K562 (cell line): ENCODE data around the gene ABR. TPM values are rescaled to one million over a fixed set of nuclear protein-coding genes. Genes with fewer than 3 reads are reported as not detected.

Experiments used
- DIDO1 ChIP-seq: fragments of 450-650 bp; IDR thresholded peaks from 2 replicates; pipeline ENCODE4 v1.6.1; 2016; ENCODE audit warnings: low read depth, missing biosample characterization, missing genetic modification characterization
- ETS2 ChIP-seq: IDR thresholded peaks from 2 replicates; pipeline ENCODE4 v1.6.1; 2016; ENCODE audit warnings: borderline replicate concordance, missing genetic modification characterization, mild to moderate bottlenecking, moderate library complexity, missing compliant biosample characterization; ENCODE audit not compliant: poor library complexity, severe bottlenecking
- EZH2 ChIP-seq: IDR thresholded peaks from 2 replicates; pipeline ENCODE4 v1.6.1; 2012; ENCODE audit warnings: low read depth, mild to moderate bottlenecking, inconsistent platforms, low read length, borderline replicate concordance
- NR4A1 ChIP-seq, 2 experiments: fragments of 250-450 bp in 1 of 2; fragments of 450-650 bp in 1 of 2; sonication (Bioruptor Pico) in 1 of 2; IDR thresholded peaks; 2 replicates each; pipeline versions ENCODE4 v1.4.0 to v1.6.1; 2016 to 2020; ENCODE audit warnings: mild to moderate bottlenecking in 2 of 2, missing compliant biosample characterization in 1 of 2, missing genetic modification characterization in 1 of 2, moderate library complexity in 1 of 2
- PHF20 ChIP-seq: fragments of 450-650 bp; IDR thresholded peaks from 2 replicates; pipeline ENCODE4 v1.6.1; 2018; ENCODE audit not compliant: partially characterized antibody
- PTRF ChIP-seq: fragments of 450-650 bp; IDR thresholded peaks from 2 replicates; pipeline ENCODE4 v1.6.1; 2016; ENCODE audit warnings: mild to moderate bottlenecking, missing genetic modification characterization, missing compliant biosample characterization
- SNRNP70 ChIP-seq: fragments of 200-400 bp; formaldehyde crosslinking; optimal IDR thresholded peaks from 2 replicates; pipeline ENCODE3; 2017; ENCODE audit warnings: low read depth, low read length
- ZNF780A ChIP-seq: fragments of 250-450 bp; sonication (Bioruptor Pico); IDR thresholded peaks from 2 replicates; pipeline ENCODE4 v1.5.0; 2021; ENCODE audit warnings: mild to moderate bottlenecking
- polyA plus RNA-seq, 8 experiments: library from polyadenylated mRNA; depleted of rRNA in 4 of 8; stranded (reverse) in 5 of 8; unstranded in 3 of 8; fragments of >200 nt; fragmentation: Nextera tagmentation in 2 of 8; fragmentation: Illumina TruSeq in 1 of 8; extraction: Ambion mirVana in 2 of 8; extraction: Trizol in 1 of 8; gene quantifications; 2 replicates each; pipeline versions ENCODE4 v1.2.1 to v1.2.3, GENCODE V29; 2011 to 2014; ENCODE audit warnings: inconsistent platforms in 1 of 8, missing spikeins in 1 of 8
- total RNA-seq, 7 experiments: library from RNA; depleted of rRNA in 6 of 7; stranded (reverse); fragments of >200 nt in 6 of 7; fragmentation: Illumina TruSeq in 2 of 7; extraction: Trizol in 2 of 7; gene quantifications; 2 replicates each; pipeline versions ENCODE4 v1.2.1 to v1.2.3, GENCODE V29; 2011 to 2021; ENCODE audit warnings: low replicate concordance in 1 of 7
- TF ChIP-seq, protein P1 (sequence below): sonication (generic); formaldehyde crosslinking; IDR thresholded peaks from 2 replicates; pipeline ENCODE4 v1.8.1; 2023; ENCODE audit warnings: mild to moderate bottlenecking, missing genetic modification reagents, moderate library complexity
- TF ChIP-seq, protein P2 (sequence below): IDR thresholded peaks from 2 replicates; pipeline ENCODE4 v1.6.1; 2011; ENCODE audit not compliant: insufficient read length; ENCODE audit errors: extremely low read depth
- TF ChIP-seq, protein P3 (sequence below), 2 experiments: fragments of 450-650 bp in 1 of 2; sonication (generic) in 1 of 2; formaldehyde crosslinking in 1 of 2; IDR thresholded peaks; 2 replicates each; pipeline versions ENCODE4 v1.7.1 to v1.9.0; 2016 to 2022; ENCODE audit warnings: inconsistent platforms in 1 of 2, mild to moderate bottlenecking in 1 of 2, missing genetic modification reagents in 1 of 2

ABR gene
- total and polyA plus RNA-seq, 9 of the 15 experiments (the other 6 are each of a cell fraction or from before 2014, with no cell fraction given): 0.07 to 1.6 (median 0.37) TPM; not detected in 1

DNA sequence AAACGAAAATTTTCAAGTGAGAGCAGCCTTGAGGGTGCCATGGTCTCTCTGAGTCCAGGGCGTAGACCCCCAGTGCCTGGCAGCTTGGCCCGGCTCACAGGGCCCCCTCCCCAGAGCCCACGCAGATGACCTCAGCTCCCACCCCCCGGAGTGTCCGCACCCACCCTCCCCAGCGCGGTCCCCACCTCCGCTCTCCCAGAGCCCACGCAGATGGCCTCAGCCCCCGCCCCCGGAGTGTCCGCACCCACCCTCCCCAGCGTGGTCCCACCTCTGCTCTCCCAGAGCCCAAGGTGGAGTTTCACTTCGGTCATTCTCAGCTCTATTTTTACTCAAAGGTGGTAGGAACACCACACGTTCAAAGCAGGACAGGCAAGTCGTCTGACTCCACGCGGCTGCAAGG, 13.9 kb downstream of the ABR start (continued):
- TF ChIP-seq PTRF (no peak), SNRNP70 (no peak), PHF20 (no peak), ETS2 (tag) (no peak), NR4A1 (CRISPR knock-in tag; IDR thresholded peaks at IDR 0.05) (no peak), NR4A1 (tag; IDR thresholded peaks at IDR 0.05) (no peak), EZH2 (no peak), ZNF780A (no peak), DIDO1 (no peak)
- TF ChIP-seq, protein P1, sequence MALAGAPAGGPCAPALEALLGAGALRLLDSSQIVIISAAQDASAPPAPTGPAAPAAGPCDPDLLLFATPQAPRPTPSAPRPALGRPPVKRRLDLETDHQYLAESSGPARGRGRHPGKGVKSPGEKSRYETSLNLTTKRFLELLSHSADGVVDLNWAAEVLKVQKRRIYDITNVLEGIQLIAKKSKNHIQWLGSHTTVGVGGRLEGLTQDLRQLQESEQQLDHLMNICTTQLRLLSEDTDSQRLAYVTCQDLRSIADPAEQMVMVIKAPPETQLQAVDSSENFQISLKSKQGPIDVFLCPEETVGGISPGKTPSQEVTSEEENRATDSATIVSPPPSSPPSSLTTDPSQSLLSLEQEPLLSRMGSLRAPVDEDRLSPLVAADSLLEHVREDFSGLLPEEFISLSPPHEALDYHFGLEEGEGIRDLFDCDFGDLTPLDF: no peak
- TF ChIP-seq, protein P2, sequence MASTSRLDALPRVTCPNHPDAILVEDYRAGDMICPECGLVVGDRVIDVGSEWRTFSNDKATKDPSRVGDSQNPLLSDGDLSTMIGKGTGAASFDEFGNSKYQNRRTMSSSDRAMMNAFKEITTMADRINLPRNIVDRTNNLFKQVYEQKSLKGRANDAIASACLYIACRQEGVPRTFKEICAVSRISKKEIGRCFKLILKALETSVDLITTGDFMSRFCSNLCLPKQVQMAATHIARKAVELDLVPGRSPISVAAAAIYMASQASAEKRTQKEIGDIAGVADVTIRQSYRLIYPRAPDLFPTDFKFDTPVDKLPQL: no peak
- TF ChIP-seq, protein P3, sequence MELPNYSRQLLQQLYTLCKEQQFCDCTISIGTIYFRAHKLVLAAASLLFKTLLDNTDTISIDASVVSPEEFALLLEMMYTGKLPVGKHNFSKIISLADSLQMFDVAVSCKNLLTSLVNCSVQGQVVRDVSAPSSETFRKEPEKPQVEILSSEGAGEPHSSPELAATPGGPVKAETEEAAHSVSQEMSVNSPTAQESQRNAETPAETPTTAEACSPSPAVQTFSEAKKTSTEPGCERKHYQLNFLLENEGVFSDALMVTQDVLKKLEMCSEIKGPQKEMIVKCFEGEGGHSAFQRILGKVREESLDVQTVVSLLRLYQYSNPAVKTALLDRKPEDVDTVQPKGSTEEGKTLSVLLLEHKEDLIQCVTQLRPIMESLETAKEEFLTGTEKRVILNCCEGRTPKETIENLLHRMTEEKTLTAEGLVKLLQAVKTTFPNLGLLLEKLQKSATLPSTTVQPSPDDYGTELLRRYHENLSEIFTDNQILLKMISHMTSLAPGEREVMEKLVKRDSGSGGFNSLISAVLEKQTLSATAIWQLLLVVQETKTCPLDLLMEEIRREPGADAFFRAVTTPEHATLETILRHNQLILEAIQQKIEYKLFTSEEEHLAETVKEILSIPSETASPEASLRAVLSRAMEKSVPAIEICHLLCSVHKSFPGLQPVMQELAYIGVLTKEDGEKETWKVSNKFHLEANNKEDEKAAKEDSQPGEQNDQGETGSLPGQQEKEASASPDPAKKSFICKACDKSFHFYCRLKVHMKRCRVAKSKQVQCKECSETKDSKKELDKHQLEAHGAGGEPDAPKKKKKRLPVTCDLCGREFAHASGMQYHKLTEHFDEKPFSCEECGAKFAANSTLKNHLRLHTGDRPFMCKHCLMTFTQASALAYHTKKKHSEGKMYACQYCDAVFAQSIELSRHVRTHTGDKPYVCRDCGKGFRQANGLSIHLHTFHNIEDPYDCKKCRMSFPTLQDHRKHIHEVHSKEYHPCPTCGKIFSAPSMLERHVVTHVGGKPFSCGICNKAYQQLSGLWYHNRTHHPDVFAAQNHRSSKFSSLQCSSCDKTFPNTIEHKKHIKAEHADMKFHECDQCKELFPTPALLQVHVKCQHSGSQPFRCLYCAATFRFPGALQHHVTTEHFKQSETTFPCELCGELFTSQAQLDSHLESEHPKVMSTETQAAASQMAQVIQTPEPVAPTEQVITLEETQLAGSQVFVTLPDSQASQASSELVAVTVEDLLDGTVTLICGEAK (IDR thresholded peaks at IDR 0.05): no peak
- TF ChIP-seq, protein P3 (CRISPR knock-in tag; IDR thresholded peaks at IDR 0.05): no peak
